Mucosa of descending colon (tissue), 3 donors: ENCODE measurements around the gene SMARCA2. TPM values are rescaled to one million over a fixed set of nuclear protein-coding genes. Genes with fewer than 3 reads are reported as not detected.

Experiments used
- ATAC-seq: fragments of 200-7000 bp; cut with Tn5 transposase; one replicate; pipeline ENCODE4 v1.9.1; 2020; ENCODE audit warnings: mild to moderate bottlenecking, moderate library complexity
- DNase-seq, 3 donors: peaks; one replicate each; pipeline ENCODE4 v3.0.0-alpha.2; 2020
- H3K36me3 ChIP-seq: fragments of 200-600 bp; one replicate; pipeline ENCODE4 v1.8.0; 2021; ENCODE audit warnings: low read depth, mild to moderate bottlenecking
- H3K4me1 ChIP-seq: fragments of 200-600 bp; one replicate; pipeline ENCODE4 v1.8.0; 2021; ENCODE audit warnings: low read depth, mild to moderate bottlenecking
- H3K4me3 ChIP-seq: fragments of 200-600 bp; one replicate; pipeline ENCODE4 v1.8.0; 2021; ENCODE audit warnings: mild to moderate bottlenecking
- H3K9me3 ChIP-seq: fragments of 200-600 bp; one replicate; pipeline ENCODE4 v1.8.0; 2021; ENCODE audit warnings: mild to moderate bottlenecking
- CTCF ChIP-seq: fragments of 200-600 bp; IDR thresholded peaks from one replicate; pipeline ENCODE4 v1.8.0; 2022; ENCODE audit warnings: antibody characterized with exemption, mild to moderate bottlenecking
- intact Hi-C, 2 donors: fragments of 100-400 bp; cut with DNase I in 1 of 2; cut with micrococcal nuclease in 1 of 2; formaldehyde crosslinking; loops; one replicate each; pipeline versions ENCODE4 v1.11.0 to v1.11.1; 2022; cut with DNase I, micrococcal nuclease
- total RNA-seq, 3 donors: library from RNA; stranded (reverse); fragmentation: NEBNext Ultra II Directional in 2 of 3; extraction: Animal tissue kit (Norgen Biotek cat#: 25700) in 2 of 3; gene quantifications; one replicate each; pipeline versions ENCODE4 v1.2.1 to v1.2.4, GENCODE V29; 2021 to 2023
- donor health status: DM: no; HTN: no; CAD: no; lungs with moderate emphysema.
- donor health status: DM: no; HTN: no; CAD: no.
- donor health status: DM: no; HTN: yes; CAD: no.

SMARCA2 gene
- total RNA-seq, 3 donors from 2014 or later, result 105 to 131 (median 117) TPM

GRCh38 chr9:2213830-2214468 lies 198.8 kb downstream of the SMARCA2 start:
- Histone ChIP-seq H3K4me3 (no peak overlapping the region), H3K4me1 (no peaks in the 10 kb centered on the region), H3K9me3 (no peaks in the 10 kb centered on the region), H3K36me3 (no peaks in the 10 kb centered on the region)
- intact Hi-C loops, result no loop called here
- DNase-seq, result no peak
- ATAC-seq, result no peak
- no peak for TF ChIP-seq CTCF

GRCh38 chr9:2214707-2215106 lies 199.6 kb downstream of the SMARCA2 start:
- no peak for ATAC-seq
- no peak for TF ChIP-seq CTCF
- Histone ChIP-seq H3K9me3 (no peaks in the 10 kb centered on the region), H3K4me1 (no peaks in the 10 kb centered on the region), H3K36me3 (no peaks in the 10 kb centered on the region), H3K4me3 (no peak overlapping the region)
- intact Hi-C loops, result no loop called here
- DNase-seq, result no peak

GRCh38 chr9:2215921-2216441 lies 200.8 kb downstream of the SMARCA2 start:
- intact Hi-C loops, result no loop called here
- H3K9me3 ChIP-seq, result no peaks in the 10 kb centered on the region
- ATAC-seq (no peak), DNase-seq (no peak)
- no peak overlapping the region for H3K4me3 ChIP-seq
- no peaks in the 10 kb centered on the region for H3K36me3 ChIP-seq
- H3K4me1 ChIP-seq, result no peaks in the 10 kb centered on the region
- TF ChIP-seq CTCF, result no peak

- H3K4me1 ChIP-seq, result no peaks in the 10 kb centered on the region
- no peaks in the 10 kb centered on the region for H3K9me3 ChIP-seq
- TF ChIP-seq CTCF, result no peak
- no peak overlapping the region for H3K4me3 ChIP-seq
- intact Hi-C loops, result no loop called here
- ATAC-seq (no peak), DNase-seq (no peak)
- H3K36me3 ChIP-seq, result no peaks in the 10 kb centered on the region
These were observed 201.4 kb downstream of the SMARCA2 start for GRCh38 chr9:2216591-2216990.

- intact Hi-C loops, result no loop called here
- no peak overlapping the region for H3K4me3 ChIP-seq
- DNase-seq (no peak), ATAC-seq (no peak)
- H3K4me1 ChIP-seq, result no peaks in the 10 kb centered on the region
- no peak for TF ChIP-seq CTCF
- no peaks in the 10 kb centered on the region for H3K9me3 ChIP-seq
- no peaks in the 10 kb centered on the region for H3K36me3 ChIP-seq
These were observed 202.4 kb downstream of the SMARCA2 start for GRCh38 chr9:2217540-2217939.

- ATAC-seq, result no peak
- no peaks in the 10 kb centered on the region for H3K4me1 ChIP-seq
- no peaks in the 10 kb centered on the region for H3K36me3 ChIP-seq
- H3K4me3 ChIP-seq, result no peak overlapping the region
- no peak for DNase-seq
- no peaks in the 10 kb centered on the region for H3K9me3 ChIP-seq
- intact Hi-C loops, result no loop called here
- TF ChIP-seq CTCF, result no peak
These were observed 204.9 kb downstream of the SMARCA2 start for GRCh38 chr9:2220036-2220435.
